Smooth muscle cell (in vitro differentiated cells): ENCODE measurements around the gene SYT7. TPM values are rescaled to one million over a fixed set of nuclear protein-coding genes. Genes with fewer than 3 reads are reported as not detected.

ENCODE experiments used
- microRNA counts: library from miRNA; unstranded; fragments of <30 nt; microRNA quantifications from one replicate; lab custom pipeline; 2016
- microRNA-seq: library from miRNA; unstranded; fragments of <30 nt; microRNA quantifications from one replicate; pipeline ENCODE4, GENCODE V29; 2016; ENCODE audit warnings: borderline number of aligned reads
- polyA plus RNA-seq: library from polyadenylated mRNA; unstranded; fragments of >200 nt; fragmentation: Nextera tagmentation; extraction: Ambion mirVana; gene quantifications from 2 replicates; pipeline ENCODE4 v1.2.1, GENCODE V29; 2016
- small RNA-seq: library from RNA; depleted of rRNA; stranded (forward); fragments of <200 nt; gene quantifications from one replicate; pipeline ENCODE3, GENCODE V24; 2014
- total RNA-seq: library from RNA; depleted of rRNA; stranded (reverse); fragments of >200 nt; gene quantifications from 2 replicates; pipeline ENCODE4 v1.2.3, GENCODE V29; 2014

Gene SYT7
- total and polyA plus RNA-seq, 2 experiments from 2014 or later, result 0.79 to 4.0 TPM

MicroRNAs encoded within 50 kb of the gene (microRNA counts, 767-probe panel; counts per million panel counts)
- microRNA hsa-miR-4488 (lab: Ali Mortazavi, UCI), result 183 counts per million

Small RNAs within 50 kb of the gene (microRNA-seq; reads per million reads assigned to microRNA genes)
- gene MIR4488, result not detected

Small RNAs within 50 kb of the gene (small RNA-seq; reads per million reads assigned to genes)
- gene MIR4488, result not detected

Other genes starting within 250 kb of the SYT7 start
- 143 and 164 TPM in 2 replicates for gene DDB1, start 248.0 kb downstream of the SYT7 start, total RNA-seq
- 140 and 150 TPM in 2 replicates for gene DDB1, start 248.0 kb downstream of the SYT7 start, polyA plus RNA-seq
- gene TKFC, start 247.8 kb downstream of the SYT7 start, total RNA-seq, result 18.1 and 24.3 TPM in 2 replicates
- gene TKFC, start 247.8 kb downstream of the SYT7 start, polyA plus RNA-seq, result 47.0 and 49.8 TPM in 2 replicates
- 19.1 and 23.9 TPM in 2 replicates for gene CYB561A3, start 219.2 kb downstream of the SYT7 start, total RNA-seq
- 23.7 and 25.1 TPM in 2 replicates for gene CYB561A3, start 219.2 kb downstream of the SYT7 start, polyA plus RNA-seq
- gene TMEM138, start 218.7 kb downstream of the SYT7 start, total RNA-seq, result 34.6 and 44.2 TPM in 2 replicates
- gene TMEM138, start 218.7 kb downstream of the SYT7 start, polyA plus RNA-seq, result 51.4 and 54.6 TPM in 2 replicates
- 31.5 and 39.5 TPM in 2 replicates for gene TMEM216, start 188.5 kb downstream of the SYT7 start, total RNA-seq
- gene TMEM216, start 188.5 kb downstream of the SYT7 start, polyA plus RNA-seq, result 27.2 and 27.5 TPM in 2 replicates
- 29.5 and 35.1 TPM in 2 replicates for gene CPSF7, start 151.1 kb downstream of the SYT7 start, total RNA-seq
- 26.2 and 26.6 TPM in 2 replicates for gene CPSF7, start 151.1 kb downstream of the SYT7 start, polyA plus RNA-seq
- 23.2 and 25.0 TPM in 2 replicates for gene SDHAF2, start 151.0 kb downstream of the SYT7 start, total RNA-seq
- 47.1 and 56.3 TPM in 2 replicates for gene SDHAF2, start 151.0 kb downstream of the SYT7 start, polyA plus RNA-seq
- 0.99 and 2.2 TPM in 2 replicates for gene LRRC10B, start 72.3 kb downstream of the SYT7 start, total RNA-seq
- 0.11 and 1.9 TPM in 2 replicates for gene LRRC10B, start 72.3 kb downstream of the SYT7 start, polyA plus RNA-seq
- gene DAGLA, start 99.3 kb upstream of the SYT7 start, total RNA-seq, result 1.3 and 1.6 TPM in 2 replicates
- gene DAGLA, start 99.3 kb upstream of the SYT7 start, polyA plus RNA-seq, result 2.9 and 3.9 TPM in 2 replicates
- 11.1 and 12.2 TPM in 2 replicates for gene MYRF, start 171.6 kb upstream of the SYT7 start, total RNA-seq
- 13.7 and 19.0 TPM in 2 replicates for gene MYRF, start 171.6 kb upstream of the SYT7 start, polyA plus RNA-seq
- 97.2 and 118 TPM in 2 replicates for gene TMEM258, start 211.5 kb upstream of the SYT7 start, total RNA-seq
- gene TMEM258, start 211.5 kb upstream of the SYT7 start, polyA plus RNA-seq, result 300 and 317 TPM in 2 replicates
- 12.1 and 15.6 TPM in 2 replicates for gene FEN1, start 211.8 kb upstream of the SYT7 start, total RNA-seq
- gene FEN1, start 211.8 kb upstream of the SYT7 start, polyA plus RNA-seq, result 21.1 and 23.3 TPM in 2 replicates
- gene FADS1, start 235.9 kb upstream of the SYT7 start, total RNA-seq, result 122 and 144 TPM in 2 replicates
- gene FADS1, start 235.9 kb upstream of the SYT7 start, polyA plus RNA-seq, result 176 and 266 TPM in 2 replicates
- gene FADS2, start 247.2 kb upstream of the SYT7 start, total RNA-seq, result 279 and 332 TPM in 2 replicates
- 285 and 495 TPM in 2 replicates for gene FADS2, start 247.2 kb upstream of the SYT7 start, polyA plus RNA-seq